Activated naive CD4-positive, alpha-beta T cell treated with anti-CD3 and anti-CD28 coated beads, Interleukin-2, amount 50 U/mL, for 24 hours (primary cell): Measurements from ENCODE around the gene TAOK2.
"Not testable (repeated sequence)": the region's sequence is repeated elsewhere in the genome, so short reads cannot be mapped to it uniquely, and the experiment has no call there.

Experiments used
- H3K27ac Mint-ChIP-seq: one replicate; pipeline ENCODE4 v1.8.0; 2021; ENCODE audit warnings: mild to moderate bottlenecking, mixed read lengths
- H3K27me3 Mint-ChIP-seq: one replicate; pipeline ENCODE4 v1.8.0; 2021; ENCODE audit warnings: mixed read lengths
- H3K36me3 Mint-ChIP-seq: one replicate; pipeline ENCODE4 v1.8.0; 2021; ENCODE audit warnings: mixed read lengths
- H3K4me1 Mint-ChIP-seq: one replicate; pipeline ENCODE4 v1.8.0; 2021; ENCODE audit warnings: mixed read lengths
- H3K4me3 Mint-ChIP-seq: one replicate; pipeline ENCODE4 v1.8.0; 2021; ENCODE audit warnings: mild to moderate bottlenecking, mixed read lengths
- H3K9me3 Mint-ChIP-seq: one replicate; pipeline ENCODE4 v1.8.0; 2021; ENCODE audit warnings: mixed read lengths

The TAOK2 gene

DNA sequence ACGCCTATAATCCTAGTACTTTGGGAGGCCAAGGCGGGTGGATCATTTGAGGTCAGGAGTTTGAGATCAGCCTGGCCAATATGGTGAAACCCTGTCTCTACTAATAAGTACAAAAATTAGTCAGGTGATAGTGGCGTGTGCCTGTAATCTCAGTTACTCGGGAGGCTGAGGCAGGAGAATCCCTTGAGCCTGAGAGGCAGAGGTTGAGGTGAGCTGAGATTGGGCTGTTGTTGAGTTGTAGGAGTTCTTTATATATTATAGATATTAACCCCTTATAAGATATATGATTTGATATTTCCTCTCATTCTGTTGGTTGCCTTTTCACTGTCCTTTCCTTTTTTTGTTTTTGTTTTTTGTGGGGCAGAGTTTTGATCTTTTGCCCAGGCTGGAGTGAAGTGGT, 13.8 kb upstream of the TAOK2 start:
- H3K36me3 Mint-ChIP-seq, H3K4me3 Mint-ChIP-seq, H3K27me3 Mint-ChIP-seq, H3K27ac Mint-ChIP-seq, H3K9me3 Mint-ChIP-seq: not testable (repeated sequence)
- peaks cover 18% of the 10 kb centered on the region for H3K4me1 Mint-ChIP-seq

DNA sequence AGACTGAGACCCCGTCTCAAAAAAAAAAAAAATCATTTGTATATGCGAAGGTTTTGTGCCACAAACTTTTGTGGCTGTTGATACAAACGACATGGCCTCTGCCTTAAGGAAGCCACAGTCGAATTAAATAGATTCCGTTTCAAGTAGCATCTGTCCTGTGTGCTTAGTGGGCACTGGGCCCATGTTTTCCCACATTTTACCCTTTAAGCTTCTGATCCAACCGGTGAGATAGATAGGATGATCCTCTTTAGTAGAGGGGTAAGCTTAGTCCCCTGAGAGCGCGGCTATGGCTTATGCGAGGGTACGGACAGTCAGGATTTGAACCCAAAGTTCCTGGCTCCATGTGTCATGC, 12.6 kb upstream of the TAOK2 start:
- peak overlapping the region; percentile 89 for H3K4me3 Mint-ChIP-seq
- peaks cover 3% of the 10 kb centered on the region for H3K36me3 Mint-ChIP-seq
- peaks cover 20% of the 10 kb centered on the region for H3K4me1 Mint-ChIP-seq
- H3K27ac Mint-ChIP-seq, result peak overlapping the region; percentile 65
- H3K27me3 Mint-ChIP-seq, result no peaks in the 10 kb centered on the region
- no peaks in the 10 kb centered on the region for H3K9me3 Mint-ChIP-seq

DNA sequence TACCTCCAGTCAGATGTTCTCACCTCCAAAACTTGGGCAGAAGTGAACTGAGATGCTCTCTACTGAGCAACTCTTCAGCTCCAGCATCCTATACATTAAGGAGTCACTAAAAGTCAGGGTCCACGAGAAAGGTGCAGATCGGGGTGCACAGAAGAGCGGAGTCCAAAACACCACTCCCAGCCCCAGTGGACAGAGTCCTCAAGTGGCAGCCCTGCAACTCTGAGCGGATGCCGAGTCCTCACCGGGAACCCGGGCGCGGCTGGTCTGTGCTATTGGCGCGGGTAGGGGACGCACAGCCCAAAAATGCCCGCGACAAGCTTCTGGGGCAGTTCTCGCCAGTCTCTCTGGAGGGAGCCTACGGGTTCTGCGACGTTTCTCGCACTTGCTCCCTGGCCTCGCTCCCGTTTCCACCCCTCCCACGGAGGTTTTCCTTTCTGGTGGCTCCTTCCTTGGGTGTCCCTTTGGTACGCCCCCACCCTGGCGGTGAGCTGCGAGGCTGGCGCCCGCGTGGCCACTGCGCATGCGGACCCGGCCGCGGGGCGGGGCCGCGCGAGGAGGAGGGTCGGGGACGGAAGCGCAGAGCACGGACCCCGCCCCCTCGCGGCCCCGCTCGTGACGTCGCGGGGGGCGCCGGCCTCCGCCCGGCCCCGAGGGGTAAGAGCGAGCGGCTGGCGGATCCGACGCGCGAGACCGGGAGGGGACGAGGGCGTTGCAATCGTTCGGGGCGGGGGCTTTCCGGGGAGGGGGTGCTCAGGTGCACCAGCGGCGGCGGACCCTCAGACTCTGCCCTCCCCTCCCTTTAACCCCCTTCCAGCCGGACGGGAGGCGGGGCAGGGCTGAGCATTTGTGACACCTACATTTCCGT, 12.0 kb upstream of the TAOK2 start, which contains the start of gene TMEM219:
Gene TMEM219 (plus strand): TSS at position 601 of the 865 bp plus-strand sequence. CDS start 1,065 bp downstream, outside the sequence.
- H3K4me1 Mint-ChIP-seq, result peaks cover 22% of the 10 kb centered on the region
- H3K9me3 Mint-ChIP-seq, result no peaks in the 10 kb centered on the region
- H3K4me3 Mint-ChIP-seq, result peak within 1 kb of the TSS; percentile 89
- no peaks in the 10 kb centered on the region for H3K27me3 Mint-ChIP-seq
- H3K36me3 Mint-ChIP-seq, result peaks cover 3% of the 10 kb centered on the region
- peak within 1 kb of the TSS; percentile 88 for H3K27ac Mint-ChIP-seq

DNA sequence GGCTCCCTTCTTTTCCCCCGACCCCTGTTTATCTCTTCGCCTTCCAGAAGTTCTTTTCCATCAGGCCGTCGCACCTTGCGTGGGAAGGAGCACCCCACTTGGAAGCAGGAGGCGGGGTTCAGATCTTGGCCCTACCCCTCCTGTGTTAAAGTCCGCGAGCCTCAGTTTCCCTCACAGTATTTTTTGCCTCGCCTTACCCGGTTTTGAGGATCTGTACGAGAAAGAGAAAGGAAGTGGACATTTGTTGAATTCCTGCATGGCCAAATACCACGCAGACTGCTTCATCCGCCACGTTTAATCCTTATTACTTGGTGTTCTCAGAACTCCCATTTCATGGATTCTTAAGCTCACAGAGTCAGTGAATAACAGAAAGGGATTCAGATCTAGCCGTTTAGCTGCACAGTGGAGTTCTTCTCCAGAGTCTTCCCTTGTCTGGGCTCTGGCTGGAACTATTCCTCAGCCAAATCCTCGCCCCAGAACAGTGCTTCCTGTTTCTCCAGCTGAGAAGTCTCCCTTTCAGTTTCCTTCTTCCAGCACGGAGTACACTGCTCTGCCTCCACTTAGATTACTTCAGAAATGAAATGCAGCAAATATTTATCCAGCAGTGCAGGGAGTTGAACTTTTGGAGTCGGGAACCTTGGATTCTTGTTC, 11.2 kb upstream of the TAOK2 start:
- Mint-ChIP-seq H3K4me3 (peak overlapping the region; percentile 89), H3K4me1 (peaks cover 22% of the 10 kb centered on the region), H3K9me3 (no peaks in the 10 kb centered on the region), H3K27me3 (no peaks in the 10 kb centered on the region), H3K27ac (peak overlapping the region; percentile 88), H3K36me3 (peaks cover 3% of the 10 kb centered on the region)

DNA sequence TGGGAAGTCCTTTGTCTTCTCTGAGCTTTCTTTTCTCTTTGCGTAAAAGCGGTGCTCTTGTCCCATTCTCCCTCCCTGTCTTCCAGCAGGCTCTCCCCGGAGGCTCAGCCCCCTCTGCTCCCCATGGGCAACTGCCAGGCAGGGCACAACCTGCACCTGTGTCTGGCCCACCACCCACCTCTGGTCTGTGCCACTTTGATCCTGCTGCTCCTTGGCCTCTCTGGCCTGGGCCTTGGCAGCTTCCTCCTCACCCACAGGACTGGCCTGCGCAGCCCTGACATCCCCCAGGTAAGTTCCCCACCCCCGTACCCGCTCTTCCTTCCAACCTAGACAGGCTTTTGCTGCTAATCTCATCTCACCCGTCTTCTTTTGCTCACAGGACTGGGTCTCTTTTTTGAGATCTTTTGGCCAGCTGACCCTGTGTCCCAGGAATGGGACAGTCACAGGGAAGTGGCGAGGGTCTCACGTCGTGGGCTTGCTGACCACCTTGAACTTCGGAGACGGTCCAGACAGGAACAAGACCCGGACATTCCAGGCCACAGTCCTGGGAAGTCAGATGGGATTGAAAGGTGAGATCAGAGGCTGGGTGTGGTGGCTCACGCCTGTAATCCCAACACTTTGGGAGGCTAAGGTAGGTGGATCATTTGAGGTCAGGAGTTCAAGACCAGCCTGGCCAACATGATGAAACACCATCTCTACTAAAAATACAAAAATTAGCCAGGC, 10.5 kb upstream of the TAOK2 start:
- Mint-ChIP-seq H3K9me3 (no peaks in the 10 kb centered on the region), H3K4me3 (peak overlapping the region; percentile 89), H3K36me3 (peaks cover 3% of the 10 kb centered on the region), H3K27ac (peak overlapping the region; percentile 88), H3K27me3 (no peaks in the 10 kb centered on the region), H3K4me1 (peaks cover 22% of the 10 kb centered on the region)

DNA sequence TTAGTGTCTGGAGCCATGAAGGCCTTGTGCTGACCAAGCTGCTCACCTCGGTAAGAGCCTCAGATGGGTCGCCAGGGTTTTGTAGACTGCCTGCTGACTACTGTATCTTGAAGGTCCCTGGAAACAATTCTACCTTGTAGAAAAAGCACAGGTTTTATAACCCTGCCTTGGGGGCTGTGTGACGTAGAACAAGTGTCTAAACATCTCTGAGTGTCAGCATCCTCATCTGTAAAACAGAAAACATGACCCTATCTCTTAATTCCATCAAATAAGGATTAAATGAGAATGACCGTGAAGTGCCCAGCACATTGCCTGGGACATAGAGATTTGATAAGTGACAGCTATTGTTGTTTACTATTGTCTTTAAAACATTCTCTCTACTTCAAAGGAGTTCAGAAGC, 5.5 kb upstream of the TAOK2 start:
- H3K4me1 Mint-ChIP-seq, result peaks cover 12% of the 10 kb centered on the region
- H3K9me3 Mint-ChIP-seq, result no peaks in the 10 kb centered on the region
- no peak overlapping the region for H3K27ac Mint-ChIP-seq
- H3K36me3 Mint-ChIP-seq, result peaks cover 8% of the 10 kb centered on the region
- no peak overlapping the region for H3K4me3 Mint-ChIP-seq
- H3K27me3 Mint-ChIP-seq, result no peaks in the 10 kb centered on the region

DNA sequence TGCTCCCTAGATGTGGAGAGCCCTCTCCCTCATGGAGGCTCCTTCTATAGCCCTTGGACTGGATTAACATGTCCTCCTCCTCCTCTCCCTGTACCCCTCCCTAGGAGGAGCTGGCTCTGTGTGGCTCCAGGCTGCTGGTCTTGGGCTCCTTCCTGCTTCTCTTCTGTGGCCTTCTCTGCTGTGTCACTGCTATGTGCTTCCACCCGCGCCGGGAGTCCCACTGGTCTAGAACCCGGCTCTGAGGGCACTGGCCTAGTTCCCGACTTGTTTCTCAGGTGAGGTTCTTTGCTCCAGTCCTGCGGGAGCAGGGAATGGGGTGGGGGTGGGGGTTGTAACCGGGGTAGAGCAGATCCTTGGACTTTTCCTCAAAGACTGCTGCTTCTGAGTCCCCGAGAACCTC, 2.4 kb upstream of the TAOK2 start:
- peaks cover 5% of the 10 kb centered on the region for H3K36me3 Mint-ChIP-seq
- peaks cover 27% of the 10 kb centered on the region for H3K4me1 Mint-ChIP-seq
- H3K27me3 Mint-ChIP-seq, result no peaks in the 10 kb centered on the region
- no peak overlapping the region for H3K4me3 Mint-ChIP-seq
- no peaks in the 10 kb centered on the region for H3K9me3 Mint-ChIP-seq
- H3K27ac Mint-ChIP-seq, result no peak overlapping the region

DNA sequence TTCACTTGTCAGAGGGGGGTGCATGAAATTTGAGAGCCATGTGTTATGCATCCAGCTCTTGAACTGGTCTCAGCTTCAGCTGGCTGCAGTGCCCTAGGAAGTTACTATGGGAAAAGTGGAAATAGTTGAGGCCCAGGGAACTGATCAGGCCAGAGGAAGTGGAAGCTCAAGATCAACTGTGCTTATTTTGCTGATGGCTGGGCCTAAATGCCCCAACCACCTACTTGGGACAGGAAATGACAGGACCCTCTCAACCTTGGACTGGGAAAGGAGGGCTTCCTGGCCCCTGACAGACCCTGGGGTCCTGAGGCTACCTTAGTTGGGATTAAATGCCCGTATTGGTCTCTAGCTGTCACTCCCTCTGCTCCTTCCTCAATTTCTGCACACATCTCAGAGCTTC, 1.2 kb upstream of the TAOK2 start:
- Mint-ChIP-seq H3K27ac (peak overlapping the region; percentile 91), H3K27me3 (no peaks in the 10 kb centered on the region), H3K4me1 (peaks cover 36% of the 10 kb centered on the region), H3K4me3 (no peak overlapping the region), H3K9me3 (no peaks in the 10 kb centered on the region), H3K36me3 (peaks cover 5% of the 10 kb centered on the region)

DNA sequence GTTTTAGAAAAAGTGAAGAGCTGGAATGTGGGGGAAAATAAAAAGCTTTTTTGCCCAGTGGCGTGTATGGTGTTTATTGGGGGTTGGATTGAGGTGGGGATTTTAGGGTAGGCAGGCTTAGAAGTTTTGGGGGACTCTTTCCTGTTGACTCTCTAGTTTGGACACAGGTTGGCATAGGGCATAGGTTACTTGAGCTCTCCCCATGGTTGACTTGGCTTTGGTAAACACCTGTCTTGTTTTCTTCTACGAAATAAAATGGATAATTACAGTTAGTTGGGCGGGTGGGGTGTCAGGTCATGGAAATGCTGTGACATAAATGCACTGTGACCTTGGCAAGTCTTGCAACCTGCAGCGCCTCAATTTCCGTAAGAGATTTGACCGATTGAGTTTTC, 680 bp upstream of the TAOK2 start:
- Mint-ChIP-seq H3K36me3 (peaks cover 5% of the 10 kb centered on the region), H3K27ac (peak overlapping the region; percentile 91), H3K9me3 (no peaks in the 10 kb centered on the region), H3K4me1 (peaks cover 36% of the 10 kb centered on the region), H3K4me3 (peak overlapping the region; percentile 90), H3K27me3 (no peaks in the 10 kb centered on the region)

DNA sequence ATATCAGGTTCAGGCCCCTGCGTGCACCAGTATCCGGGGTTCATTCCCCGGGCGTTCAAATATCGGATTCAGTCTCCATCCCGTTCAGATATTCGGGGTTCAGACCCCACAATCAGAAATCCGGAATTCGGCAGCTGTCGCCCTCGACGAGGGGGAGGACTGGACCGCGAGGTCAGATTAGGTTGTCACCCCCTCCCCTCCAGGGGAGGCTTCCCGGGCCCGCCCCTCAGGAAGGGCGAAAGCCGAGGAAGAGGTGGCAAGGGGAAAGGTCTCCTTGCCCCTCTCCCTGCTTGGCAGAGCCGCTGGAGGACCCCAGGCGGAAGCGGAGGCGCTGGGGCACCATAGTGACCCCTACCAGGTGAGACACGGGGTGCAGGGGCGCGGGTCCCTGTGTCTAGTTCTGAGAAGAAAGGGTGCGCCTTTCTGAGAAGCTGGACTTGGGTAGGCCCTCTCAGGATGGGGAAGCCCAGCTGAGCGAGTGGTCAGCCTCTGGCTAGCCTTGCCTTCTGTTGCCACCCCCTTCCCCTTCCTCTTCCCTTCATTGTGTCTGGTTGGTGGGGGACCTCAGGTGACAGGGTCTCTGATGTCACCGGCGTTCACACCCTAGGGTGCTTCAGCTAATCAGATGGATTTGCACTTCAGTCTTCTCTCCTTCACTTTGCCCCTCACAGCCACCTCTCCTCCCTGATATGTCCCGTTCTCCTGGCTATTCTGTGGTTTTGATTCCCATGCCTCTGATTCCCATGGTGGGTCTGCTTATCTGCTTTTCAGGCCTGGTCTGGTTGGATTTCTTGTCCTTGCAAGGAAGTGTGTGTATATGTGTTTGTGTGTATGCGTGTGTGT, 844 bp downstream of the TAOK2 start:
- H3K27ac Mint-ChIP-seq, result peak overlapping the region; percentile 85
- peaks cover 2% of the 10 kb centered on the region for H3K36me3 Mint-ChIP-seq
- no peaks in the 10 kb centered on the region for H3K9me3 Mint-ChIP-seq
- H3K4me3 Mint-ChIP-seq, result peak overlapping the region; percentile 90
- no peaks in the 10 kb centered on the region for H3K27me3 Mint-ChIP-seq
- peaks cover 36% of the 10 kb centered on the region for H3K4me1 Mint-ChIP-seq

DNA sequence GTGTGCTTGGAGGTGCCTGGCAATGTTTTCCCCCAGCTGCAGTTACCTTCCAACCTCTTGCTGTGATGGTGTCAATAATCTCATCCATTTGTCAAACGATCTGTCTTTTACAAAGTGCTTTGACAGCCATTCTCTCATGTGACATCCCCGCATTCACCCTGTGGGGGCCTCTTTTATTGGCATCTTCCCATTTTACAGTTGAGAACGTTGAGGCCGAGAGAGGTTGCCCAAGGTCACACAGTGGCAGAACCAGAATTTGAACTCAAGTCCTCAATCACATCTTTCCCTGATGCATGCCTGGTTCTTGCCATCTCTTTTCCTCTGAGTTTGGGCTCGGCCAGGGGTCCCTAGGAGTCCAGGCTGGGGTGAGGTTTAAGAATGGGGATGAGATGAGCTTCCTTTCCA, 1.5 kb downstream of the TAOK2 start:
- Mint-ChIP-seq H3K27ac (peak overlapping the region; percentile 85), H3K9me3 (no peaks in the 10 kb centered on the region), H3K4me1 (peaks cover 36% of the 10 kb centered on the region), H3K36me3 (peaks cover 2% of the 10 kb centered on the region), H3K4me3 (peak overlapping the region; percentile 90), H3K27me3 (no peaks in the 10 kb centered on the region)

DNA sequence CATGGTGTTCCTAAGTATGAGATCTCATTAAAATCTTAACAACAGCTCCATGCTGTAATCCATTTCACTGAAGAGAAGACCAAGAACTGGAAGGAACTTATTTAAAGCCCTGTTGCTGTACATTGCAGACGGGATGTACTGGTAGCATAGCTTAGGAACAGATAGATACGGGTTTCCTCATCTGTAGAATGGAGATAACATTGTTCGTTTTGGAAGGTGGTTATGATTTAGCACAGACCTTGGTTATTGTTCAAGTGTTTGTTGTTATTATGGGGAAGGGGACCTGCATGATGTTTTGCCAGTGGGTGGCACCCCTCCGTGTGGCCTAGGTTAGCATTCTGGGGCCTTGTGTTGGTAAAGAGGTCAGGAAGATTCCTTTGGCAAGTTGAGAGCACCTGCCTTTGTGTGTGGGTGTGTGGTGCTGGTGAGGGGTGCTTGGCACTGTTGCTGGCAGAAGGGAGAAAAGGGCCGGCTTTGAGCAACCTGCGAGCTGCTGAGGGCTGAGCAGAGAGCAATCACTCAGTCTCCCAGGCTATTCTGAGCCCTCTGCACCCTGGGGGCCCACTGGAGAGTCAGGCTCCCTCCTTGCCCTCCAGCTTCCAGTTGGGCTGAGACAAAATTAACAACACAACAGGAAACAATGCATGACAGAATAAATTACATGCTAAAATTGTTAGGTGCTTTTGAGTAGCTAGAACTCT, 2.3 kb downstream of the TAOK2 start:
- Mint-ChIP-seq H3K4me1 (peaks cover 36% of the 10 kb centered on the region), H3K27ac (peak overlapping the region; percentile 6), H3K27me3 (no peaks in the 10 kb centered on the region), H3K9me3 (no peaks in the 10 kb centered on the region), H3K4me3 (peak overlapping the region; percentile 90), H3K36me3 (peaks cover 5% of the 10 kb centered on the region)

DNA sequence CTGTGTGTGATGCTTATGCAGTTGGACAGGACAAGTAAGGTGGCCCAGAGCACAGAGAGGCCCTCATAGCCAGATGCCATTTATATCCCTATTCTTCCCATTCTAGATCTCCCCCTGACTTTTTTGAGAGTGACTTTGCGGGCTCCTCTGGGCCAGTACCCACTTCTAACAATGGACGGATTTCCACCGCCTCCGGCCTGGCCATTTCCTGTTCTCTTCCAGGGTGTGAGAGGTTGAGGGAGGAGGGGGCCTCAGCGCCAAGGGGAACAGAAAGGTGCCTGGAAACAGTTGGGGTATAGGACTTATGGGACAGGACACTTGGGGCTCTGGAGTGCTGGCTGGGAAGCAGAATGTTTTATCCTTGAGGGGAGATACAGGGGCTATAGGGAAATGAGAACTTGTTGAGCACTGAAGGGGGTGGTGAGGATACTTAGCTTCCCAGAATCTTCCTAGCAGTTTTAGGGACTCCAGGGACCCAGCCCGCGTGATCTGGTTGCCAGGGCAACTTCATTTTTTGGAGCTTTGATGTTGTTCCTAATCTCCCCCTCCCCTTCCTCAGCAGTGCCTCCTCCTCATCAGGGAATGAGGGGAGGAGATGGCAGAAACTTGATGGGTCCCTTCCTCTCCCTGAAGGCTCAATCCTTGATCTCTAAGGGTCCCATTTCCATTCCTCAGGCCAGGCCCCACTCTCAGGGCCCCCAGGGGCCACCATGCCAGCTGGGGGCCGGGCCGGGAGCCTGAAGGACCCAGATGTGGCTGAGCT, 3.6 kb downstream of the TAOK2 start:
- Mint-ChIP-seq H3K4me1 (peaks cover 36% of the 10 kb centered on the region), H3K36me3 (peaks cover 6% of the 10 kb centered on the region), H3K27me3 (no peaks in the 10 kb centered on the region), H3K9me3 (no peaks in the 10 kb centered on the region), H3K27ac (peak overlapping the region; percentile 68), H3K4me3 (no peak overlapping the region)

DNA sequence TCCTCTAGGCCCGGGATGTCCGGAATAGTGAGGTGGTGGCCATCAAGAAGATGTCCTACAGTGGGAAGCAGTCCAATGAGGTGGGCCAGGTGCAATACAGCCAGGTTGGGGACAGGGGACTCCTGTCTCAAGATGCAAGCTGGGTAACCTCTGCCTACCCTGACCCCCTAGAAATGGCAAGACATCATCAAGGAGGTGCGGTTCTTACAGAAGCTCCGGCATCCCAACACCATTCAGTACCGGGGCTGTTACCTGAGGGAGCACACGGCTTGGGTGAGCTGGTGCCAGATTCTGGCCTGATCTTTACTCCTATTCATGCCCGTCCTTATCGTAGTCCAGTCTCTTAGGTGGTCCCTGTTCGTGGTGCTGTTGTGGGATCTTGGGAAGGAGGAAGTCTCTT, 4.4 kb downstream of the TAOK2 start:
- peaks cover 32% of the 10 kb centered on the region for H3K4me1 Mint-ChIP-seq
- no peak overlapping the region for H3K4me3 Mint-ChIP-seq
- H3K36me3 Mint-ChIP-seq, result peaks cover 8% of the 10 kb centered on the region
- H3K27me3 Mint-ChIP-seq, result no peaks in the 10 kb centered on the region
- H3K27ac Mint-ChIP-seq, result no peak overlapping the region
- H3K9me3 Mint-ChIP-seq, result no peaks in the 10 kb centered on the region
